Prostate gland (tissue), 2 donors: Measurements from ENCODE around the gene ZNF185. TPM values are rescaled to one million over a fixed set of nuclear protein-coding genes. Genes with fewer than 3 reads are reported as not detected.

Source experiments
- DNase-seq: peaks from one replicate; pipeline ENCODE4 v3.0.0-alpha.2; 2019; ENCODE audit warnings: low spot score
- H3K27ac ChIP-seq, 2 donors: fragments of 200-600 bp; sonication (generic); 2 replicates each; pipeline ENCODE4 v1.5.1; 2017 to 2019
- H3K27me3 ChIP-seq: fragments of 200-600 bp; sonication (generic); replicated peaks from 2 replicates; pipeline ENCODE4 v1.5.1; 2019; ENCODE audit not compliant: insufficient read depth
- H3K36me3 ChIP-seq, 2 donors: fragments of 200-600 bp; sonication (generic); 1 replicate in 1 of 2; 2 replicates in 1 of 2; pipeline versions ENCODE4 v1.5.1 to v1.8.1; 2017 to 2019
- H3K4me1 ChIP-seq: fragments of 200-600 bp; sonication (generic); replicated peaks from 2 replicates; pipeline ENCODE4 v1.5.1; 2019
- H3K4me3 ChIP-seq, 2 donors: fragments of 200-600 bp; sonication (generic); 2 replicates each; pipeline ENCODE4 v1.5.1; 2017 to 2019
- H3K9me3 ChIP-seq: fragments of 200-600 bp; sonication (generic); 2 replicates; pipeline ENCODE4 v1.5.1; 2017
- CTCF ChIP-seq, 4 experiments: fragments of 200-600 bp in 2 of 4; fragments of 450-650 bp in 2 of 4; sonication (generic) in 2 of 4; IDR thresholded peaks; 1 replicate in 3 of 4; 2 replicates in 1 of 4; pipeline ENCODE4 v1.5.1; 2016 to 2019; ENCODE audit warnings: antibody characterized with exemption in 4 of 4, mild to moderate bottlenecking in 2 of 4, moderate library complexity in 2 of 4
- POLR2A ChIP-seq: fragments of 450-650 bp; IDR thresholded peaks from one replicate; pipeline ENCODE4 v1.6.1; 2016; ENCODE audit warnings: antibody characterized with exemption, mild to moderate bottlenecking
- POLR2AphosphoS5 ChIP-seq: sonication (generic); formaldehyde crosslinking; IDR thresholded peaks from one replicate; pipeline ENCODE4 v1.6.1; 2017; ENCODE audit warnings: antibody characterized with exemption
- WGBS: methylation state at CpG from one replicate; pipeline ENCODE4 v1.1.5; 2018; 5-methylcytosine and 5-hydroxymethylcytosine counted together
- intact Hi-C: fragments of 100-400 bp; cut with DNase I; formaldehyde crosslinking; loops from one replicate; pipeline ENCODE4 v1.14.2; 2022
- total RNA-seq, 2 donors: library from RNA; depleted of rRNA; stranded (reverse); fragments of >200 nt; gene quantifications; one replicate each; pipeline ENCODE4 v1.1.0, GENCODE V29; 2016

Gene ZNF185
- total RNA-seq, 2 donors from 2014 or later = 20.3 to 27.1 TPM

GRCh38 chrX:152913910-152914309, 16.0 kb downstream of the ZNF185 start:
- no peak for TF ChIP-seq CTCF (IDR thresholded peaks at IDR 0.05)
- no peak for TF ChIP-seq POLR2AphosphoS5
- TF ChIP-seq POLR2A = no peak
- no peaks in the 10 kb centered on the region for H3K36me3 ChIP-seq

DNA sequence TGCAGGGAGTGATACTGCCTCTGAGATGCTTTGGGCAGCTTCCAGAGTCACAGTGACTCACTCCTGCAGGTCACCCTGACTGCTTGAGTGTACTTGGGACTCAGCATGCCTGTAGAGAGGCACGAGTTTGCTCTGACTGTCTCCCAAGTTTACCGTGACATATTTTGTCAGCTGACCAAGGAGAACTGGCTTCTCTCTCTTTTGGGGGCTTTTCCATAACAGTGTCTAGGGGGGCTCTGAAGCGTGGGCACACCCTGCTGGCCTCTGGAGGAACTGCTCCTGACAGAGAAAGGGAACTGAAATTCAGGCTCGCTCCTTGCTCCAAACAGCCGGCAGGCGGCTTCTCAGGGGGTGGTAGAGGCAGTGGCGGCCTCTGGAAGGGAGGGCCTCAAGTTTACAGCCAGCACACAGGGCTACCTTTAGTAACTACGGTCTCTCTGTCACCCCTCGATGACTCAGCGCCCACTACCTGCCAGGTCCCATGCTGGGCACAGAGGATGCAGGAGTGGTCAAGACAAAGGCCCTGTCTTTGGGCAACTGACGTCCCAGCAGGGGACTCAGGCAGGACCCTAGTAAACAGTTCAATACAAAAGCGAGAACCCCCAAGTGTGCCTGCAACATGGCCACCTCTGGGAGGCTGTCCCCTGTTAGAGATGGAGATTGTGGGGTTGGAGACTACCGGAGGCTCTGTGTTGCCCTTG, 17.8 kb downstream of the ZNF185 start:
- WGBS = 47% methylated on average over 12 of the region's 13 CpGs
- intact Hi-C loops = no loop called here
- Histone ChIP-seq H3K27me3 (no peaks in the 10 kb centered on the region), H3K9me3 (no peaks in the 10 kb centered on the region), H3K4me3 (no peak overlapping the region), H3K27ac (no peak overlapping the region), H3K36me3 (no peaks in the 10 kb centered on the region), H3K4me1 (no peaks in the 10 kb centered on the region)
- DNase-seq = no peak
- TF ChIP-seq POLR2AphosphoS5 (peak; percentile 22), POLR2A (no peak), CTCF (IDR thresholded peaks at IDR 0.05) (peak in 2 of 4 experiments; percentile 35 to 42)

More at GRCh38 chrX:152913910-152914309, 16.0 kb downstream of the ZNF185 start:
- Histone ChIP-seq H3K4me3 (no peak overlapping the region), H3K4me1 (no peaks in the 10 kb centered on the region), H3K27me3 (no peaks in the 10 kb centered on the region), H3K9me3 (no peaks in the 10 kb centered on the region), H3K27ac (no peak overlapping the region)
- intact Hi-C loops = no loop called here
- DNase-seq = no peak
- WGBS = 67% methylated on average over 3 of the region's 6 CpGs

GRCh38 chrX:152917656-152918579, 20.1 kb downstream of the ZNF185 start:
- TF ChIP-seq POLR2AphosphoS5 = no peak
- no peak for TF ChIP-seq CTCF (IDR thresholded peaks at IDR 0.05)
- no peak for TF ChIP-seq POLR2A
- 50% methylated on average over 2 of the region's 21 CpGs for WGBS
- DNase-seq = no peak
- no peaks in the 10 kb centered on the region for H3K36me3 ChIP-seq
- no peaks in the 10 kb centered on the region for H3K27me3 ChIP-seq
- no peaks in the 10 kb centered on the region for H3K4me1 ChIP-seq
- H3K27ac ChIP-seq = no peak overlapping the region
- intact Hi-C loops = no loop called here
- H3K9me3 ChIP-seq = no peaks in the 10 kb centered on the region
- H3K4me3 ChIP-seq = no peak overlapping the region

- TF ChIP-seq POLR2A (no peak), CTCF (IDR thresholded peaks at IDR 0.05) (no peak), POLR2AphosphoS5 (no peak)
- Histone ChIP-seq H3K4me1 (no peaks in the 10 kb centered on the region), H3K27ac (no peak overlapping the region), H3K36me3 (no peaks in the 10 kb centered on the region), H3K9me3 (no peaks in the 10 kb centered on the region), H3K4me3 (no peak overlapping the region), H3K27me3 (no peaks in the 10 kb centered on the region)
- 75% methylated on average over 6 of the region's 7 CpGs for WGBS
- intact Hi-C loops = no loop called here
- no peak for DNase-seq
Observed at GRCh38 chrX:152918707-152919106, 20.8 kb downstream of the ZNF185 start.
